GM18511 (cell line): Measurements from ENCODE around the gene MAP3K8.
A peak's percentile ranks its signal among the peaks of the same experiment; 100 is the strongest.
"Not testable (repeated sequence)": the region's sequence is repeated elsewhere in the genome, so short reads cannot be mapped to it uniquely, and the experiment has no call there.

Source experiments
- ATAC-seq: cut with Tn5 transposase; IDR thresholded peaks from one replicate; pipeline ENCODE4 v1.9.1; 2021; ENCODE audit warnings: mild to moderate bottlenecking, moderate library complexity; ENCODE audit not compliant: unreplicated experiment

MAP3K8 gene

DNA sequence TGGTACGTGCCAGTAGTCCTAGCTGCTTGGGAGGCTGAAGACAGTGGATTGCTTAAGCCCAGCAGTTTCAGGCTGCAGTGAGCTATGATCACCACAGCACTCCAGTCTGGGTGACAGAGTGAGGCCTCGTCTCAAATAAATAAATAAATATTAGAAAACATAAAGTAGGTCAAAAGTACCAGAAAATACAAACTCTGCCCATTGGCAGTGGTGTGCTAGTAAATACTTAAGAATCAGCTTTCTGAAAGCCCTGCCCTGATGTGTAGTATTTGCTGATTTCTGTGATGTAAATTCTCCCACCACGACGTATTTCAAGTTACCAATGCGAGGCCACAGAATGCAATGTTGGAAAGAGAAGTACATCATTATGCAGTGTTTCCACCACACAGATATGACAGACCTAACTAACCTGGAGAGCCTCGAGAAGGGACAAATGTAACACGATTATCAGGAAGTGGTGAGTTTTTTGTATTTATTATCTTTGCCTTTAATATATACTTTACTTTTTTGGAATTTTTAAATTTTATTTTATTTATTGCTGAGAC, 11.8 kb upstream of the MAP3K8 start:
- no peak for ATAC-seq

DNA sequence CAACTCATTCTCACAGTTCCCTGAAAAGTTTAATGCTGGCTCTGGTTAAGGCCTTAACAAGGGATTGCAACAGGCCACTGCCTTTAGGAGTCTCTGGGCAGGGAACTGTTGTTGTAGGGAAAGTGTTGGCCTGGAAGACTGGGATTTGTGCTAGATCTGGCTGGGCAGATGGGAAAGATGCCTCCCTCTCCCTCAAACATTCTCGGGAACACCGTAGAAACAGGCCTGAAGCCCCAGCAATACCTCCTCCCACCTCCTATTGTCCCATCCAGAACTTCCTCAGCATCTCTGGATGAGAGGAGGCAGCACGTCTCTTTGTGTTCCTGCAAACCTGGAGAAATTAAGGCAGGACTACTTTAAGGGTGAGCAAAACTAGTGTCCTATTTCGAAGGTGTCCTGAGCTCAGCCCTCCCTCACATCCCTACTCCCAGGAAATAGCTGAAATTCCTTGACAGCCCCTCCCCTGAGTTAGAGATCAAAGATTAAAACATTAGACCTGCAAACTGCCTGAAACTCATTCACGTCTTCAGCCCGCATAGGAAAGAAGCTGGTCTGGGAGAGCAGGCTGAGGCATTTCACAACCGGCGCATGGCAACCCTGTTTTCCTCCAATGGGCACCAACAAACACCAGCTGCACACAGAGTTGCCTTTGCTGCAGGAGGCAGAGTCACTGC, 10.9 kb upstream of the MAP3K8 start:
- ATAC-seq: no peak

DNA sequence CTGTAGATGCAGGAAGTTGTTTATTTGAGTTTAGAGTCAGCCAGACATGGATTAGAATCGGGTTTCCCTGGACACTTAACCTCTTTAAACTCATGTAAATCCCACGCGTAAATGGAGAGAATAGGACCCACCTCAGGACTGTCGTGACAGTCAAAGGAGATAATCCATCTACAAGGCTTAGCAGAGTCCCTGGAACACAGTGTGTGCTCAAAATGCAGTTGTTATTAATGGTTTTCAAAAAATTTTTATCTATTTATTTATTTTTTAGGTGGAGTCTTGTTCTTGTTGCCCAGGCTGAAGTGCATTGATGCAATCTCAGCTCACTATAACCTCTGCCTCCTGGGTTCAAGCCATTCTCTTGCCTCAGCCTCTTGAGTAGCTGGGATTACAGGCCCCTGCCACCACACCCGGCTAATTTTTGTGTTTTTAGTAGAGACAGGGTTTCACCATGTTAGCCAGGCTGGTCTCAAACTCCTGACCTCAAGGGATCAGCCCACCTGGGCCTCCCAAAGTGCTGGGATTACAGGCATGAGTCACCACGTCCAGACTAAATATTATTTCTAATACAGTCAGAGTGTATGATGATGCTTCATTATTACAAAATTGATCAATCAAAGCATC, 10.2 kb upstream of the MAP3K8 start:
- not testable (repeated sequence) for ATAC-seq

DNA sequence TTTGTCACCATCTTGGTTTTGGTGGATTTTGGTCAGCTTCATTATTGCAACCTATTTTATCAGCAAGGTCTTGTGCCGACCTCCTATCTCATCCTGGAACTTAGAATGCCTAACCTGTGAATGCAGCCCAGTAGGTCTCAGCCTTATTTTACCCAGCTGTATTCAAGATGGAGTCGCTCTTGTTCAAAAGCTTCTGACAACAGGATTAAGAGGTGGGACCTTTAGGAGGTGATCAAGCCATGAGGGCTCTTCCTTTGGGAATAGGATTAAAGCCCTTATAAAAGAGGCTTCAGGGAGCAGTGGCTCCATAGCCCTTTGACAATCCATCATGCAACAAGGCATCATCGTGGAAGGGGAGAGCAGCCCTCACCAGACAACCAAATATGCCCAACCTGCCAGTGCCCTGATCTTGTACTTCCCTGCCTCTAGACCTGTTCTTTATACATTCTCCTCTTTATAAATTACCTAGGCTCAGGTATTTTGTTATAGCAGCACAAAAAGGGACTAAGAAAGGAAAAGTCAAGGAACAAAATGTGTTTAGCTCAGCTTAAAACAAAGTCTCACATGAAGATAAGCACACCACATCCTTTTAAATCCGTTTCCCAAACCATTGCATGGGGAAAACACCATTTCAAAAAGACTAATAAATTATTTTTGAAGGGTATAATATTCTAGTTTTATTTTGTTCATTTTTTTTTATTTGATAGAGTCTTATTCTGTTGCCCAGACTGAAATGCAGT, 8.5 kb upstream of the MAP3K8 start:
- no peak for ATAC-seq

DNA sequence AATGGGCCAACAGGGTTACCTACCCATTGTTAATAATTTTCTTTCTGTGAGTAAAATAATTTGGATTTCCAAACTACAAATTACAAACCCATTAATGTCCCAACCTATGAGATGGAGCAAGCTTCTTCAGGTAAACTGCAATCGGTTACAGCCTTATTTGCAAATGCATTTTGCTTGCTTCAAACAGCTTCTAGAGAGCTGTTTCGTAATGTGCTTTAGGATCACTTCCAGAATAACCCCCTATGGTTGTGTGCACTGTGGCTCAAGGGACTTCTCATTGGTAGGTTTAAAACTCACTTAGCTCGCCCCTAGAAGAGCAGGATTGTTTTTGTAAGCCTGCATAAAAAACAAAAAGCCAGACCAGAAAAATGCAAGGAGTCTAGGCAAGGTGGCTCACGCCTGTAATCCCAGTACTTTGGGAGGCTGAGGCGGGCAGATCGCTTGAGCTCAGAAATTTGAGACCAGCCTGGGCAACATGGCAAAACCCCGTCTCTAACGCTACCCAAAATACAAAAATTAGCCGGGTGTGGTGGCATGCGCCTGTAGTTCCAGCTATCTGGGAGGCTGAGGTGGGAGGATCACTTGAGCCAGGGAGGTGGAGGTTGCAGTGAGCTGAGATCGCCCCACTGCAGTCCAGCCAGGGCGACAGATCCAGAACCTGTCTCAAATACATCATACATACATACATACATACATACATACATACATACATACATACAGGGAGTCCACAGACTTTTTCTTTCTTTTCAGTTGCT, 3.3 kb upstream of the MAP3K8 start:
- ATAC-seq: no peak

DNA sequence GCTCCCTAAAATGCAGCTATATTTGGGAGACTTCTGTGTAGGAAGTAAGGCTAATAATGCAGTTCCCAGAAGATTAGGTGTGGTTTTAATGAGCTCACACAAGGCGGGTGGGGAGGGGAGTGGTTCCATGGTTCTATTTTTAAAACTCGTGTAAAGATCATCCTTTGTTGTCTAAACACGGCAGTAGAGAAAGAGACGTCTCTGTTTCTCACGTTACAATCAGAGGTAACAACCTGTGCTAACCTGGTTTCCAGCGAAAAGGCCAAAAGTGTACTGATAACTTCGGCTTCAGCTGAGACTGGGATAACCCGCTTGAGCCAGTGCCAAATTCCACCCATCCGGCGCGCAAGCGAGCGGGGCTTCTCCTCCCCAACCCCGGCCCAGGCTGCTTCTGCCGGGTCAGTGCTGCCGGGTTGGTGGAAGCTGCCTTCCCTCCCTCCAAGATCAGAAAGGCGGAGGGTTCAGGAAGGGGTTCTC, 2.5 kb upstream of the MAP3K8 start:
- no peak for ATAC-seq

DNA sequence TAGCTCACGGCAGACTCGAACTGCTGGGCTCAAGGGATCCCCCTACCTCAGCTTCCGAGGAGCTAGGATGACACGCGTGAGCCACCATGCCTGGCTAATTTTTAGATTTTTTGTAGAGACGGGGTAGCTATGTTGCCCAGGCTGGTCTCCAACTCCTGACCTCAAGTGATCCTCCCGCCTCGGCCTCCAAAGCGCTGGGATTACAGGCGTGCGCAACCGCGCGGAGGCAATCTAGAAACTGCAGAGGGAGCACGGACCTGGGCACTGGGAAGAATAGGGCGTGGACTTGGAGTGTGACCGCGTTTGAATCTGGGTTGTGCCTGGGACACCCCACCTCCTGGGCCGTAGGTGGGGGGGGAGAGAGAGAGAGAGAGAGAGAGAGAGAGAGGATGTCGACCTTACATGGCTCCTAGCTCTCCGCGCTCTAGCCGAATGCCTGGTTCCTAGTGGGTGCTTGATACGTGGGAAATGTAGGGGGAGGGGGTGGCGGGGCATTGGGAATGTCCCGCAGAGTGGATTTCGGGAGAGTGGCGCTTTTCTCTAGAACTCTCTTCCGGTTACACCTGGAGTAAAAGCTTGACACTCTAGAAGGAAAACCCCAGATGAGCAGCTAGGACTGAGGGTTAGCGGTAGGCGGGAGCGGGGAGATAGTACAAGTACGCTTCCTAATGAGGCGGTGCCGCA, 1.2 kb upstream of the MAP3K8 start:
- ATAC-seq: peak; percentile 5

DNA sequence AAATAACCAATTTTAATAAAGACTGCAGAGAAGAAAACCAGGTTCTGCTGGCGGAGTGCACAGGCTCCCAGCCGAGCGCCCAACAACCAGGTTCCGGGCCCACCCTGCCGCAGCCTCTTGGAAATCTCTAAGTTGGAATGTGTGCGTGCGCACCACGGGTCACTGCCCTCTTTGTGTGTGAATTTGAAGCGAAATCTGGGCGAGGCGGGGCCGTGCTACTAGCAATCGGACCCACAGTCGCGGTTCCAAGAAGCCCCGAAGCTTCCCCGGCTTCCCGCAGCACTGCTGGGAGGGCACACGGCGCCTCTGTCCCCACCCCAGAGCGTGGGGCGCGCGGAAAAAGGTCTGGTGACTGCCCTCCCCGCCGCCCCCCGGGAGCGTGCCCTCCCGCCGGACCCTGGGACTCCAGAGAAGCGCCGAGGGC, 666 bp upstream of the MAP3K8 start:
- peak; percentile 31 for ATAC-seq

DNA sequence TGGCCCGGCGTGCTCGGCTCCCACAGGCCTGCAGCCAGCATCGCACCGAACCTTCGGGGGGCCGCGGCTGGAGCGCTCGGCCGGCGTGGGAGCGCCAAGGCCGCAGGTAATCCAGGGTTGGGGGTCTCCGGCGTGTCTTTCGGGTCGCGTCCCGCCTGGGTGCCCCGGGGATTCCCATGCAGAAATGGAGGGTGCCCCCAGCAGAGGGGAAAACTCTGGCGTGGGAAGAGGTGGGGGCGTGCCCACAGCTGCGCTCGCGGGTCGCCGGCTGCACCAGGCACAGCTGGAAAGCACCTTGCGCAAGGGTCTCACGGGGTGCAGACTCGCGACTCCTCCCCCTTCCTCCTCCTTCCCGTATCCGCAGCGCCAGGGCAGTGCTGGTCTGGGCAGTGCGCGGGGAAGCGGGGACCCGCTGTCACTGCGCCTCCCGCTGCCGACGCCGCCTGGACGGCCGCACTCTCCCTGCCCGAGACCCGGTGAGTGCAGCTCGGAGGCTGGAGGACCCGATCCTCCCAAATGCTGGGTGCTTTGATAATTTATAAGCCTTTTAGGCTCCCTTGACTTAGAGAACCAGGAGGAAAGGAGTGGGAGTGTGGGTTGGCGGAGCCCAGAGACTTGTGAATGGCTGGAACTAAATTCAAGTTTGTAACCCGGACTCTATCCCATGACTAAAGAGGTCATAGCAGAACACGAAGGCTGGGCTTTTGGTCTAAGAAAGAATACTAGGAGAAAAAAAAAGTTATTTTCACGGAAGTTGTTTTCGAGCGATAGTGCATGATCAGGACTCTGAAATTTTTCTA, 489 bp downstream of the MAP3K8 start:
- ATAC-seq: peak; percentile 54

DNA sequence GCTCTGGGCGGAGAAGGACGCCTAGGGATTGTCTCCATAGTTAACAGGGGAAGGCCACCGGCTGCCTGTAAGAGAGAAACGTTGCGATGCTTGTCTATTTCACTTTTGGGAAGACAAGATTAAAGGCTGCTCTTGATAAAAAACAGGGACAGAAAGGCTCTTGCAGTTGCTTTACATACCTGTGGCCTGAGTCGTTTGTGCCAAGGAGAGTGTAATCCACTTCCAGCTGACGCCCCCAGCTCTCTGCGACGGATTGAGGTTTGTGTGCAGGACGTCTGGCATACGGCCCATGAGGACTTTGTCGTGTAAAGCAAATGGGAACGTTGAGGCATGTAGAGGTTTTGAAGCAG, 1.1 kb downstream of the MAP3K8 start:
- ATAC-seq: no peak

DNA sequence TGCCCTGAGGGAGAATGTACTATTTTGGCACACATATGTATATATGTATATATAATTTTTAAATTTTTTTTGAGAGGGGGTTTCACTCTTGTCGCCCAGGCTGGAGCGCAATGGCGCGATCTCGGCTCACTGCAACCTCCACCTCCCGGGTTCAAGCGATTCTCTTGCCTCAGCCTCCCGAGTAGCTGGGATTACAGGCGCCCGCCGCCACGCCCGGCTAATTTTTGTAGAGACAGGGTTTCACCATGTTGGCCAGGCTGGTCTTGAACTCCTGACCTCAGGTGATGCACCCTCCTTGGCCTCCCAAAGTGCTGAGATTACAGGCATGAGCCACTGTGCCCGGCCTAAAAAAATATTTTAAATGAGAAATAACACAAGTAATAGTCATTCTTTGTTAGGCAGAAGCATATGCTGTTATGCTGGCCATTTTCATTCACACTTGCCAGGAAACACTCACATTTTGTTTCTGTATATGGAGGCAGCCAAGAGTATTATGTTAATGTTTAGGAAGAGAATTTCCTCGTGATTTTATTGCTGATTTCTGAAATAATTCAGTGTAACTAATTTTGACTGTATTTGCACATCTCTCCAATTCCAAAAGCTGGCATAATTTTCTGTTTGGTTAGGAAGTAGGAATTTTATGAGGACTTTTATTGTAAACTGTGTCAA, 1.6 kb downstream of the MAP3K8 start:
- not testable (repeated sequence) for ATAC-seq

DNA sequence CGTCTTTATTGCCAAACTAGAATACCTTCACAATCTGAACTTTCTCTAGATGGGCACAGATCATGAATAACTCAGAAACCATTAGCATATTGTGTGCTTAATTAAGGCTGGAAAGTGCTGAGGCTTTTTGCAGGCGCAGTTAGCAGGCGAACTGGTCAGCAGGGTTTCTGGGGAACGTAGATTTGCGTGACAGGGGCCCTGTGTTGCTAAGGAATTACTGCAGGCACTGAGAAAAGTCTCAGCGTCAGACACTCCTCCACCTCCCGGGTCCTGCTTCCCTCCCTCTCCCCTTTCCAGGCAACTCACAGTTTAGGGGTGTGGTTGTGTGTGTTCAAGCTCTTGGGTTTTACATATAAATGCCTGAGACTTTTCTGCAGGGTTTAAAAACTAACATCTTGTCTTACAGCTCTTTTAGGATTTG, 2.2 kb downstream of the MAP3K8 start:
- ATAC-seq: no peak

DNA sequence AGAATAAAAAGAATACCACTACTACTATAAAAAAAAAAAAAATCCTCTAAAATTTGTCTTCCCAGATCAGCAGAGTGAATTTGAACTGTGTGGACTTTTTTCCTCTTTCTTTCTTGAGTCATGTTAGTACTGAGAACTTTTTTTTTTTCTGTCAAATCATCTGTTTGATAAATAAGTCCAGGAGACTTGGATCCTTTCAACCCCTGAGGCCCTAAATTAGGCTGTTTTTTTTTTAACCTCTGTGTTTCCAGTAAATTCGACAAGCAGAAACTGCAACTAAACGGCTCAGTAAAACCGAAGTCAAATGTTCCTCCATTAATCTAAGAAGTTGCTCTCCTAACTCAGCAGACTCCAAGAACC, 2.7 kb downstream of the MAP3K8 start:
- no peak for ATAC-seq

DNA sequence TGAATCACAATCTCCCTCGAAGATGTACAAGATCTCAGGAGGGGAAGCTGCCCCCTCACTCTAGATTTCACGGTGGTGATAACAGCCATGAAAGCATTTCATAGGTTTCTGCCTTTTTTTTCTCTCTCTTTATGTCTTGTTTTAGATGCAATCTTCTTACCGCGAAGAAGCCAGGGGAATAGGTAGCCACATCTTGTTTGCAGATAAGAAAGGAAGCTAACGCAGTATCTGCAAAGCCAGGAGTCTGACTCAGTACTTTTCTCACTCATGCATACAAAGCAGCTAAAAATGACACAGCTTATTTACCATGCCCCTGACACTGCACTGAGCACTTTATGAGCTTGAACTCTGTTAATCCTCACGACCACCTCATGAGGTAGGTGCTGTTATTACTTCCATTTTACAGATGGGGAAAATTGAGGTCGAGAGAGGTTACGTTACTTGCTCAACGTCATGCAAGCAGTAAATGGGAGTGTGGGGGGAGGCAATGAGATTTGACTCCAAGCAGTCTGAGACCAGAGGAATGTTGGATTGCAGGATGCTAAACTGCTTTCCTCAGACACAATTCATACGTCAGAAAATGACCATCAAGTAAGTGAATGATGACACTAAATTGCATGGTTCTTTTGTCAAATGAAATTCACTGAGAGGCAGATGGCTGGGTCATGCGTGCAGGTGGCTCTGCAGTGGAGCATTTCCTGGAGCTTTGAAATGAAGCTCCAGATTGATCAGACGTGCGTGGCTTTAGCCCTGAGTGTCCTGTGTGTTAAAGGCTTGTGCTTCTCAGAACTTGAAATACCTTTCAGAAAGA, 3.3 kb downstream of the MAP3K8 start:
- ATAC-seq: no peak

DNA sequence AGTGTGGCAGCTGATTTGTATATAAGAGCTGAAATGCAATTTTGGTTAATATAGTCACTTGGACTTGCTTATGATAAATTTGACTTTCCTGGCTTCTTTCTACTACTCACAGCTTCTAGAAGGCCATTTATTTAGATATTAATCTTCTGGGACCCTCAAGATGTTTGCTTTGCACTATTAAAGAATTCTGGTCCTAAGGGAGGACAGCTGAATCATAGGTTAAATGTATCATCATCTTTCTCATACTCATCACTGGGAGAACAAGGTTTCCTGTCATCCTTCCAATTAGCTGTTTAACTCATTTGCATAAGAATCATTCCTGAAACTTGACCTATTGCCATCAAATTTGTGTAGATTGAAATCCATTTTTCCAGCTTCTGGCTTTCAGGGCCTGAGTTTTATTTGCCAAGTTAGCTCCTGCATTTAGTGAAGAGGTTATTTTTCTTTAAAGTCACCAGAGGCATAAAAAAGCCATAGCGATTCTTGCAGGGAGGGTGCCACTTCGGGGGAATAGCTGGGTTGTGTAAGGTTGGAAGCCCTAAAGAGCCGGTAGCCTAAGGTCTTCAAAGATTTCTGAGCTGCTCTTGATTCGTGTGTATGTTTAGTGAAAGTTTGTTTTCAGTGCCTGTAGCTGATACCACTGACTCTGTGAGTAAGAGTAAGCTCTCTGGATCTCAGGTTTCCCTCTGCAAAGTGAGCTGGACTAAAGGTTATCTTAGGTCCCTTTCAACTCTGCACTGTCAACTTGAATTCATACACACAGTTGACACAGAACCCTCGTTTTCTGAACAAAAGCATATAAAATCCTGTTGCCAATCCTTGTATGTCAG, 4.3 kb downstream of the MAP3K8 start:
- no peak for ATAC-seq

DNA sequence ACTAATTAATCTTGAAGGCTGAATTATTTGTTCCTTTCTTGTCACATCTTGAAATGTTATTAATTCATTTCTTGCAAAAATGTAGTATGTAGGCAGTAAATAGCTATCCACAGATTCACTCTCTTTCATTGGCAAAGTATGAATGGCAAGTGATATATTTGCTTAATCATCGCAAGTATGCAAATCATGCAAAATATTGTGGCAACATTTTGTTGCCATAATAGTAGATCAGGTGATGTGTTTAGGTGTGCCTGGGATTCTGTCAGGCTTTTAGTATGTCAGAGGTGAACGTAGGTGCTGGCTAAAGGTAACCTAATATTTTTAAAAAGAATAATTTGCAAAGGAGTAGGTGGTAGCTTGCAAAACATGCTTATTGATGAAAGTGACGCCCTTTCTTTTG, 5.9 kb downstream of the MAP3K8 start:
- no peak for ATAC-seq

DNA sequence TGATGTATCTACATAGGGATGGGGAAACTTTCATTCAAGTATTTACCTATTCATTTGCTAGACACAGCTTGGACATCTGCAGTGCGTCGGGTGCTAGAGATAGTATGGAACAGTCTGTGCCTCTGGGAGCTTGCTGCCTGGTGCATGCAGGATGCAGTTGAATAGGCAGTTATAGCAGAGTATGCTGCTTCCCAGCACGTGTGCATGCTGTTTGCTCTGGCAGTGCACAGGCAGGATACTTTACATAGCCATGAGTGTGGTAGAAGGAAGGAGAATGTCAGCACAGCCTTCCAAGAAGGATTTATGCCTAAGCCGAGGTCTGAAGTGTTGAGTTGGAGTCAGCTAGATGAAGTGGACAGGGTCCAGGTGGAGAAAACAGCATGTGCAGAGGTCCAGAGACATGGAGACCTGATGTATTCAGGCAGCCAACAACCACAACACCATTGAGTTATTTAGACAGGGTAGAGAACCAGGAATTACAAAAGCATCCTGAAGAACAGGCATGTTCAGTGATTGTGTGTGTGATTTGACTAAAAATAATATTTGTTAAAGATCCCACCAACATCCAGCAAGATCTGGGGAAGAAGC, 8.1 kb downstream of the MAP3K8 start:
- no peak for ATAC-seq
